Neural cell (in vitro differentiated cells): ENCODE data around the gene KEL. TPM values are rescaled to one million over a fixed set of nuclear protein-coding genes. Genes with fewer than 3 reads are reported as not detected.

Experiments
- H2AFZ ChIP-seq: fragments of 200-600, 300-800 bp; sonication (generic), shearing (Covaris generic); 2 replicates; pipeline ENCODE4 v1.6.0; 2014; ENCODE audit warnings: low read depth, mild to moderate bottlenecking, antibody characterized with exemption, low read length, moderate library complexity
- H3F3A ChIP-seq: fragments of 200-600 bp; shearing (Covaris generic); 2 replicates; pipeline ENCODE4 v1.6.1; 2016; ENCODE audit warnings: mild to moderate bottlenecking, moderate library complexity, mixed read lengths, antibody characterized with exemption, low read length; ENCODE audit not compliant: insufficient read depth, poor library complexity, severe bottlenecking
- H3K27ac ChIP-seq: fragments of 200-600, 300-800 bp; sonication (generic), shearing (Covaris generic); 2 replicates; pipeline ENCODE4 v1.5.1; 2014; ENCODE audit warnings: mild to moderate bottlenecking, low read length, moderate library complexity
- H3K27me3 ChIP-seq: fragments of 300-800, 200-600 bp; sonication (generic), shearing (Covaris generic); 2 replicates; pipeline ENCODE4 v1.6.0; 2014; ENCODE audit warnings: mild to moderate bottlenecking, low read depth, low read length, moderate library complexity; ENCODE audit not compliant: insufficient read depth
- H3K36me3 ChIP-seq: fragments of 300-800, 200-600 bp; sonication (generic), shearing (Covaris generic); 2 replicates; pipeline ENCODE4 v1.5.1; 2014; ENCODE audit warnings: mild to moderate bottlenecking, antibody characterized with exemption, low read length, moderate library complexity; ENCODE audit not compliant: insufficient read depth
- H3K4me2 ChIP-seq: fragments of 300-800, 200-600 bp; sonication (generic), shearing (Covaris generic); 2 replicates; pipeline ENCODE4 v1.6.0; 2014; ENCODE audit warnings: mild to moderate bottlenecking, low read length
- H3K4me3 ChIP-seq: fragments of 300-800, 200-600 bp; sonication (generic), shearing (Covaris generic); 2 replicates; pipeline ENCODE4 v1.5.1; 2014; ENCODE audit warnings: mild to moderate bottlenecking, low read length, moderate library complexity
- H3K79me2 ChIP-seq: fragments of 200-600 bp; shearing (Covaris generic); replicated peaks from 2 replicates; pipeline ENCODE4 v1.6.0; 2014; ENCODE audit warnings: mild to moderate bottlenecking, low read length, moderate library complexity; ENCODE audit not compliant: insufficient read depth
- H3K9ac ChIP-seq: fragments of 300-800, 200-600 bp; sonication (generic), shearing (Covaris generic); 2 replicates; pipeline ENCODE4 v1.6.1; 2016; ENCODE audit warnings: mild to moderate bottlenecking, low read length, mixed read lengths
- H3K9me2 ChIP-seq: fragments of 200-600 bp; shearing (Covaris generic); 2 replicates; pipeline ENCODE4 v1.6.1; 2016; ENCODE audit warnings: mild to moderate bottlenecking, low read length, mixed read lengths; ENCODE audit not compliant: insufficient read depth
- H3K9me3 ChIP-seq: fragments of 200-600, 300-800 bp; sonication (generic), shearing (Covaris generic); 2 replicates; pipeline ENCODE4 v1.6.1; 2016; ENCODE audit warnings: mild to moderate bottlenecking, mixed run types, low read length, moderate library complexity, mixed read lengths
- H4K20me1 ChIP-seq: fragments of 200-600 bp; shearing (Covaris generic); 2 replicates; pipeline ENCODE4 v1.6.1; 2016; ENCODE audit warnings: mild to moderate bottlenecking, mixed run types; ENCODE audit not compliant: insufficient read depth
- EP300 ChIP-seq: fragments of 450-650 bp; conservative IDR thresholded peaks from 2 replicates; pipeline ENCODE4 v1.6.1; 2014; ENCODE audit warnings: antibody characterized with exemption, mild to moderate bottlenecking, moderate library complexity; ENCODE audit not compliant: poor library complexity, severe bottlenecking
- EZH2 ChIP-seq: fragments of 200-600, 300-800 bp; shearing (Covaris generic), sonication (generic); IDR thresholded peaks from 2 replicates; pipeline ENCODE4 v1.6.1; 2014; ENCODE audit warnings: antibody characterized with exemption, low read length, borderline replicate concordance, mild to moderate bottlenecking; ENCODE audit not compliant: insufficient read depth, poor library complexity, severe bottlenecking
- POLR2AphosphoS5 ChIP-seq: IDR thresholded peaks from 2 replicates; pipeline ENCODE4 v1.6.1; 2012
- SMC3 ChIP-seq: fragments of 450-650 bp; conservative IDR thresholded peaks from 2 replicates; pipeline ENCODE4 v1.6.1; 2014; ENCODE audit warnings: antibody characterized with exemption, mild to moderate bottlenecking, moderate library complexity; ENCODE audit not compliant: poor library complexity
- TAF1 ChIP-seq: IDR thresholded peaks from 2 replicates; pipeline ENCODE4 v1.6.1; 2012; ENCODE audit warnings: low read depth
- polyA plus RNA-seq: library from polyadenylated mRNA; depleted of rRNA; stranded (reverse); fragments of >200 nt; gene quantifications from 2 replicates; pipeline ENCODE4 v1.2.3, GENCODE V29; 2014
- TF ChIP-seq, protein P1 (sequence below): fragments of 450-650 bp; IDR thresholded peaks from 2 replicates; pipeline ENCODE4 v1.5.1; 2014; ENCODE audit warnings: antibody characterized with exemption, mild to moderate bottlenecking, moderate library complexity; ENCODE audit not compliant: poor library complexity, severe bottlenecking
- TF ChIP-seq, protein P2 (sequence below): IDR thresholded peaks from 2 replicates; pipeline ENCODE4 v1.6.1; 2012; ENCODE audit warnings: borderline replicate concordance

The KEL gene
- polyA plus RNA-seq, 1 donor from 2014 or later = 2.2 TPM

DNA sequence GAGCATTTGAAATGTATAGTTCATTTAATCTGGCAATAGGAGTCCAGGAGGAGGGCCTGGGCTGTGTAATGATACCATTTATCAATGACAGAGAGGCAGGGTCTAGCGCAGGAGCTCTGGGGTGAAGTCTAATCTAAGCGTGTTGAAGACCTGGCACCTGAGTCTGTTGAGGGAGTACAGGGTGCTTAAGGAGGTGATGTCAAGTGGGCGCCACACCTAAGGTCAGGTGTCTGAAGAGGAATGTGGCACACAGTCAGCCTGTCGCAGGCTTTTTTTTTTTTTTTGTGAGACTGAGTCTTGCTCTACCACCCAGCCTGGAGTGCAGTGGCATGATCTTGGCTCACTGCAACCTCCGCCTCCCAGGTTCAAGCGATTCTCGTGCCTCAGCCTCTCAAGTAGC is 20.6 kb downstream of the KEL start:
- no peaks in the 10 kb centered on the region for H3K79me2 ChIP-seq
- no peak overlapping the region for H3K27ac ChIP-seq
- no peak overlapping the region for H3K4me3 ChIP-seq
- H3K36me3 ChIP-seq = no peaks in the 10 kb centered on the region
- H3K9me3 ChIP-seq = no peaks in the 10 kb centered on the region
- TF ChIP-seq EP300 = no peak
- no peak for TF ChIP-seq POLR2AphosphoS5
- no peak for TF ChIP-seq SMC3
- no peak for TF ChIP-seq EZH2
- no peaks in the 10 kb centered on the region for H3K27me3 ChIP-seq
- no peak overlapping the region for H3K4me2 ChIP-seq
- H3F3A ChIP-seq = no peaks in the 10 kb centered on the region
- no peak overlapping the region for H3K9ac ChIP-seq
- no peak overlapping the region for H2AFZ ChIP-seq
- no peaks in the 10 kb centered on the region for H3K9me2 ChIP-seq
- H4K20me1 ChIP-seq = no peaks in the 10 kb centered on the region

DNA sequence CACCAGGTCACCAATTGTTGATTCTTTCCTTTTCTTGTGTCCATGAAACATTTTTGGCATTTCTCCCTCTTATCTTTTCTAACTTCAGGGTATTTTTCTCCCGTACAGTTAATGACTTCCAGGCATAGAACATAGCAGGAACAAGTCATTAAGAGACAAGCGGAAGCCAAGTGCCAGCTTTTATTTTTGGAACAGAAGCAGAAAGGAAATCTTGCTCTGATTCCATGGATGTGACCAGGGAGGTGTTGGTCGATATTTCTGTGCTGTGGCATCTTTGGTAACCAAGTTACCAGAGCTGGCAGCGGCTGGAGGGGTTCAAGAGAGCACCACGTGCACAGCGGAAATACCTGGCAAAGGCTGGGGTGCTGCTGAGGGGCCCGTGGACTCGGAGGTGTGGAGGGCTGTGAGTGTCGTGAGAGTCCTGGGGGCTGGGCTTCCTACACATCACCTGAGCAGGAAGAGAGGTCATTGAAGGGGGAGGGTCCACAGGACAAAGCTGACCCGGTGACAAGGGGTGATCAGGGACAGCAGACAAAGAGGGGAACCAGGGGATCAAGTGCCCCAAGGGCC is 21.1 kb downstream of the KEL start:
- no peaks in the 10 kb centered on the region for H3K79me2 ChIP-seq
- TF ChIP-seq EP300 = no peak
- no peak for TF ChIP-seq EZH2
- TF ChIP-seq, protein P1, sequence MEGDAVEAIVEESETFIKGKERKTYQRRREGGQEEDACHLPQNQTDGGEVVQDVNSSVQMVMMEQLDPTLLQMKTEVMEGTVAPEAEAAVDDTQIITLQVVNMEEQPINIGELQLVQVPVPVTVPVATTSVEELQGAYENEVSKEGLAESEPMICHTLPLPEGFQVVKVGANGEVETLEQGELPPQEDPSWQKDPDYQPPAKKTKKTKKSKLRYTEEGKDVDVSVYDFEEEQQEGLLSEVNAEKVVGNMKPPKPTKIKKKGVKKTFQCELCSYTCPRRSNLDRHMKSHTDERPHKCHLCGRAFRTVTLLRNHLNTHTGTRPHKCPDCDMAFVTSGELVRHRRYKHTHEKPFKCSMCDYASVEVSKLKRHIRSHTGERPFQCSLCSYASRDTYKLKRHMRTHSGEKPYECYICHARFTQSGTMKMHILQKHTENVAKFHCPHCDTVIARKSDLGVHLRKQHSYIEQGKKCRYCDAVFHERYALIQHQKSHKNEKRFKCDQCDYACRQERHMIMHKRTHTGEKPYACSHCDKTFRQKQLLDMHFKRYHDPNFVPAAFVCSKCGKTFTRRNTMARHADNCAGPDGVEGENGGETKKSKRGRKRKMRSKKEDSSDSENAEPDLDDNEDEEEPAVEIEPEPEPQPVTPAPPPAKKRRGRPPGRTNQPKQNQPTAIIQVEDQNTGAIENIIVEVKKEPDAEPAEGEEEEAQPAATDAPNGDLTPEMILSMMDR = no peak
- no peak for TF ChIP-seq SMC3
- H3K9me3 ChIP-seq = no peaks in the 10 kb centered on the region
- H2AFZ ChIP-seq = no peak overlapping the region
- H3K4me3 ChIP-seq = no peak overlapping the region
- H3K9ac ChIP-seq = no peak overlapping the region
- no peaks in the 10 kb centered on the region for H4K20me1 ChIP-seq
- no peaks in the 10 kb centered on the region for H3K9me2 ChIP-seq
- no peaks in the 10 kb centered on the region for H3K27me3 ChIP-seq
- H3K27ac ChIP-seq = no peak overlapping the region
- no peaks in the 10 kb centered on the region for H3F3A ChIP-seq
- no peak overlapping the region for H3K4me2 ChIP-seq
- H3K36me3 ChIP-seq = no peaks in the 10 kb centered on the region

DNA sequence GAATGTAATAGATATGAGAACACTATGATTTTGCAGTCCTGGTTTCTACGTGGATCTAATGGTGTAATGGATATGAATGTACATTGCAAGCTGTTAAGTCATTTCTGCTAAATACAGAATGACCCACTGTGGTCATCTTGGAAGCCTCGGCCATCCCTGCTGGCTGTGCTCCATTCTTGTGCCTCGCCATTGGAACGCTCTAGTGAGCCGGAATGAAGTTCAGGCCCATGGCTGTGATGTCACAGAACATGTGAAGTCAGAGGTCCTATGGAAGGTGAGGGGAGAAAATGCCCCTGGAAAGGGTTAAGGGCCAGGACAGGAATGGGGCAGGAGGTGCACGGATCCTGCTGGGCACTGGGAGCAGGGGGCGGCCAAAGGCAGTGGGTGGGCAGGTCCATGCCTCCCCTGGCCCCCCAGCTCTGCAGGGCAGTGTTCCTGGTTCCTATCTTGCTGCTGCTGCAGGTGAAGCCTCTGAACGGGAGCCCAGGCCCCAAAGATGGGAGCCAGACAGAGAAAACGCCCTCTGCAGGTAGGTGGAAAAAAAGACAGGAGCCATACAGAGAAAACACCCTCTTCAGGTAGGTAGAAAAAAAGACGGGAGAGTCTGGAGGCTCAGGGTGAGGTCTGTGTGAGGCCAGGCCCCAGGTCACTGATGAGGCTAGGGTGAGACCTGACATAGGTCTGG is 22.8 kb downstream of the KEL start, which contains the start of gene LLCFC1:
TSS of gene LLCFC1 (plus strand) at position 259 of the 685 bp plus-strand sequence. CDS start at position 397, 138 bp downstream.
- no peaks in the 10 kb centered on the region for H3K36me3 ChIP-seq
- no peak within 1 kb of the TSS for H3K4me3 ChIP-seq
- no peak within 1 kb of the TSS for H2AFZ ChIP-seq
- H3K9ac ChIP-seq = no peak within 1 kb of the TSS
- no peaks in the 10 kb centered on the region for H3K79me2 ChIP-seq
- H3K9me2 ChIP-seq = no peaks in the 10 kb centered on the region
- H3K27me3 ChIP-seq = no peaks in the 10 kb centered on the region
- no peak within 1 kb of the TSS for H3K4me2 ChIP-seq
- H3K27ac ChIP-seq = no peak within 1 kb of the TSS
- no peaks in the 10 kb centered on the region for H3K9me3 ChIP-seq
- no peaks in the 10 kb centered on the region for H4K20me1 ChIP-seq
- TF ChIP-seq TAF1 = no peak
- TF ChIP-seq, protein P2, sequence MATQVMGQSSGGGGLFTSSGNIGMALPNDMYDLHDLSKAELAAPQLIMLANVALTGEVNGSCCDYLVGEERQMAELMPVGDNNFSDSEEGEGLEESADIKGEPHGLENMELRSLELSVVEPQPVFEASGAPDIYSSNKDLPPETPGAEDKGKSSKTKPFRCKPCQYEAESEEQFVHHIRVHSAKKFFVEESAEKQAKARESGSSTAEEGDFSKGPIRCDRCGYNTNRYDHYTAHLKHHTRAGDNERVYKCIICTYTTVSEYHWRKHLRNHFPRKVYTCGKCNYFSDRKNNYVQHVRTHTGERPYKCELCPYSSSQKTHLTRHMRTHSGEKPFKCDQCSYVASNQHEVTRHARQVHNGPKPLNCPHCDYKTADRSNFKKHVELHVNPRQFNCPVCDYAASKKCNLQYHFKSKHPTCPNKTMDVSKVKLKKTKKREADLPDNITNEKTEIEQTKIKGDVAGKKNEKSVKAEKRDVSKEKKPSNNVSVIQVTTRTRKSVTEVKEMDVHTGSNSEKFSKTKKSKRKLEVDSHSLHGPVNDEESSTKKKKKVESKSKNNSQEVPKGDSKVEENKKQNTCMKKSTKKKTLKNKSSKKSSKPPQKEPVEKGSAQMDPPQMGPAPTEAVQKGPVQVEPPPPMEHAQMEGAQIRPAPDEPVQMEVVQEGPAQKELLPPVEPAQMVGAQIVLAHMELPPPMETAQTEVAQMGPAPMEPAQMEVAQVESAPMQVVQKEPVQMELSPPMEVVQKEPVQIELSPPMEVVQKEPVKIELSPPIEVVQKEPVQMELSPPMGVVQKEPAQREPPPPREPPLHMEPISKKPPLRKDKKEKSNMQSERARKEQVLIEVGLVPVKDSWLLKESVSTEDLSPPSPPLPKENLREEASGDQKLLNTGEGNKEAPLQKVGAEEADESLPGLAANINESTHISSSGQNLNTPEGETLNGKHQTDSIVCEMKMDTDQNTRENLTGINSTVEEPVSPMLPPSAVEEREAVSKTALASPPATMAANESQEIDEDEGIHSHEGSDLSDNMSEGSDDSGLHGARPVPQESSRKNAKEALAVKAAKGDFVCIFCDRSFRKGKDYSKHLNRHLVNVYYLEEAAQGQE = no peak
- TF ChIP-seq EZH2 = no peak
- no peaks in the 10 kb centered on the region for H3F3A ChIP-seq
